Mucosa of stomach (tissue), 1 donor: Measurements from ENCODE around the gene COMMD7.
"Not testable (repeated sequence)": the region's sequence is repeated elsewhere in the genome, so short reads cannot be mapped to it uniquely, and the experiment has no call there.

Experiments used
- H3K27me3 ChIP-seq: one replicate; pipeline ENCODE4 v1.7.0; 2013; ENCODE audit warnings: mild to moderate bottlenecking, low read length; ENCODE audit not compliant: control insufficient read depth, insufficient read depth
- H3K36me3 ChIP-seq: one replicate; pipeline ENCODE4 v1.7.0; 2013; ENCODE audit warnings: low read length; ENCODE audit not compliant: control insufficient read depth, insufficient read depth
- H3K4me1 ChIP-seq: one replicate; pipeline ENCODE4 v1.7.0; 2013; ENCODE audit warnings: mild to moderate bottlenecking, low read length; ENCODE audit not compliant: control insufficient read depth, insufficient read depth
- H3K4me3 ChIP-seq: one replicate; pipeline ENCODE4 v1.7.0; 2013; ENCODE audit warnings: low read length
- H3K9ac ChIP-seq: one replicate; pipeline ENCODE4 v1.7.0; 2013; ENCODE audit warnings: mild to moderate bottlenecking, low read length, moderate library complexity
- H3K9me3 ChIP-seq: one replicate; pipeline ENCODE4 v1.7.0; 2013; ENCODE audit warnings: mild to moderate bottlenecking, low read length, moderate library complexity; ENCODE audit not compliant: control insufficient read depth
- donor health status: Pancreatic carcinoma.

Gene COMMD7

GRCh38 chr20:32741151-32741550, 2.1 kb downstream of the COMMD7 start:
- Histone ChIP-seq H3K9ac (no peak overlapping the region), H3K36me3 (no peaks in the 10 kb centered on the region), H3K4me1 (peaks cover 14% of the 10 kb centered on the region), H3K9me3 (no peaks in the 10 kb centered on the region), H3K27me3 (no peaks in the 10 kb centered on the region), H3K4me3 (no peak overlapping the region)

GRCh38 chr20:32737371-32738223, 5.7 kb downstream of the COMMD7 start:
- H3K4me1 ChIP-seq, result peaks cover 6% of the 10 kb centered on the region
- no peaks in the 10 kb centered on the region for H3K27me3 ChIP-seq
- no peaks in the 10 kb centered on the region for H3K9me3 ChIP-seq
- no peaks in the 10 kb centered on the region for H3K36me3 ChIP-seq
- H3K9ac ChIP-seq, result no peak overlapping the region
- H3K4me3 ChIP-seq, result no peak overlapping the region

- no peak overlapping the region for H3K4me3 ChIP-seq
- no peaks in the 10 kb centered on the region for H3K27me3 ChIP-seq
- H3K9ac ChIP-seq, result no peak overlapping the region
- no peaks in the 10 kb centered on the region for H3K9me3 ChIP-seq
- H3K36me3 ChIP-seq, result no peaks in the 10 kb centered on the region
- H3K4me1 ChIP-seq, result peaks cover 7% of the 10 kb centered on the region
Observed at GRCh38 chr20:32731882-32732266, 11.4 kb downstream of the COMMD7 start.

GRCh38 chr20:32729334-32729733, 13.9 kb downstream of the COMMD7 start:
- not testable (repeated sequence) for H3K4me1 ChIP-seq, H3K27me3 ChIP-seq, H3K9ac ChIP-seq, H3K36me3 ChIP-seq, H3K9me3 ChIP-seq, H3K4me3 ChIP-seq

GRCh38 chr20:32728435-32728834, 14.8 kb downstream of the COMMD7 start:
- not testable (repeated sequence) for H3K27me3 ChIP-seq, H3K9me3 ChIP-seq, H3K4me3 ChIP-seq

GRCh38 chr20:32727683-32728082, 15.6 kb downstream of the COMMD7 start:
- Histone ChIP-seq H3K4me1 (peaks cover 7% of the 10 kb centered on the region), H3K9ac (no peak overlapping the region), H3K4me3 (no peak overlapping the region), H3K27me3 (no peaks in the 10 kb centered on the region), H3K36me3 (no peaks in the 10 kb centered on the region), H3K9me3 (no peaks in the 10 kb centered on the region)

More at GRCh38 chr20:32728435-32728834, 14.8 kb downstream of the COMMD7 start:
- H3K36me3 ChIP-seq, H3K9ac ChIP-seq, H3K4me1 ChIP-seq: not testable (repeated sequence)

- Histone ChIP-seq H3K4me3 (no peak overlapping the region), H3K4me1 (no peaks in the 10 kb centered on the region), H3K36me3 (no peaks in the 10 kb centered on the region), H3K9me3 (no peaks in the 10 kb centered on the region), H3K9ac (no peak overlapping the region), H3K27me3 (no peaks in the 10 kb centered on the region)
Observed at GRCh38 chr20:32718749-32719348, 24.4 kb downstream of the COMMD7 start.

- no peaks in the 10 kb centered on the region for H3K9me3 ChIP-seq
- H3K4me1 ChIP-seq, result no peaks in the 10 kb centered on the region
- no peaks in the 10 kb centered on the region for H3K27me3 ChIP-seq
- H3K9ac ChIP-seq, result no peak overlapping the region
- H3K4me3 ChIP-seq, result no peak overlapping the region
- no peaks in the 10 kb centered on the region for H3K36me3 ChIP-seq
Observed at GRCh38 chr20:32711346-32711745, 31.9 kb downstream of the COMMD7 start.

- no peaks in the 10 kb centered on the region for H3K27me3 ChIP-seq
- no peaks in the 10 kb centered on the region for H3K9me3 ChIP-seq
- no peak overlapping the region for H3K4me3 ChIP-seq
- no peaks in the 10 kb centered on the region for H3K36me3 ChIP-seq
- no peaks in the 10 kb centered on the region for H3K4me1 ChIP-seq
- no peak overlapping the region for H3K9ac ChIP-seq
Observed at GRCh38 chr20:32709632-32710121, 33.6 kb downstream of the COMMD7 start.

GRCh38 chr20:32709029-32709631, 34.1 kb downstream of the COMMD7 start:
- H3K4me3 ChIP-seq, H3K27me3 ChIP-seq, H3K9me3 ChIP-seq, H3K4me1 ChIP-seq, H3K9ac ChIP-seq, H3K36me3 ChIP-seq: not testable (repeated sequence)

GRCh38 chr20:32707691-32708581, 35.3 kb downstream of the COMMD7 start:
- Histone ChIP-seq H3K4me1 (no peaks in the 10 kb centered on the region), H3K4me3 (no peak overlapping the region), H3K9ac (no peak overlapping the region), H3K9me3 (no peaks in the 10 kb centered on the region), H3K27me3 (no peaks in the 10 kb centered on the region), H3K36me3 (no peaks in the 10 kb centered on the region)
